Gastroesophageal sphincter (tissue), 3 donors: ENCODE results near the gene ZSCAN32.

Source experiments
- CTCF ChIP-seq, 4 experiments: fragments of 200-600 bp in 2 of 4; fragments of 450-650 bp in 2 of 4; sonication (generic) in 1 of 4; IDR thresholded peaks; one replicate each; pipeline ENCODE4 v1.5.1; 2017 to 2019; ENCODE audit warnings: antibody characterized with exemption in 4 of 4, mild to moderate bottlenecking in 2 of 4, moderate library complexity in 2 of 4
- POLR2A ChIP-seq, 2 donors: fragments of 450-650 bp; IDR thresholded peaks; one replicate each; pipeline ENCODE4 v1.6.1; 2017; ENCODE audit warnings: antibody characterized with exemption in 2 of 2, mild to moderate bottlenecking in 2 of 2, moderate library complexity in 1 of 2

GRCh38 chr16:3363793-3364192, 37.0 kb downstream of the ZSCAN32 start:
- TF ChIP-seq CTCF (IDR thresholded peaks at IDR 0.05) (no peak), POLR2A (IDR thresholded peaks at IDR 0.05) (no peak)
